ENCODE measurements around the gene TNIP3.
"Not testable (repeated sequence)": the region's sequence is repeated elsewhere in the genome, so short reads cannot be mapped to it uniquely, and the experiment has no call there.

The TNIP3 gene

GRCh38 chr4:121177246-121178137 is 13.4 kb upstream of the TNIP3 start:
- DNase-seq (ENCODE audit: low read depth in 3 of 3, low spot score in 1 of 3) = no peak

GRCh38 chr4:121176082-121176934 is 12.2 kb upstream of the TNIP3 start:
- no peak for DNase-seq (ENCODE audit: low read depth in 3 of 3, low spot score in 1 of 3)

- DNase-seq (ENCODE audit: low read depth in 3 of 3, low spot score in 1 of 3) = not testable (repeated sequence)
Observed at GRCh38 chr4:121171477-121171876, 7.4 kb upstream of the TNIP3 start.

GRCh38 chr4:121168446-121169281 is 4.5 kb upstream of the TNIP3 start:
- no peak for DNase-seq (ENCODE audit: low read depth in 3 of 3, low spot score in 1 of 3)

GRCh38 chr4:121166976-121167375 is 2.9 kb upstream of the TNIP3 start:
- no peak for DNase-seq (ENCODE audit: low read depth in 3 of 3, low spot score in 1 of 3)

- no peak for DNase-seq (ENCODE audit: low read depth in 3 of 3, low spot score in 1 of 3)
Observed at GRCh38 chr4:121165206-121165605, 1.1 kb upstream of the TNIP3 start.

- DNase-seq (ENCODE audit: low read depth in 3 of 3, low spot score in 1 of 3) = no peak
Observed at GRCh38 chr4:121156822-121157769, 7.0 kb downstream of the TNIP3 start.

GRCh38 chr4:121155893-121156292 is 8.2 kb downstream of the TNIP3 start:
- no peak for DNase-seq (ENCODE audit: low read depth in 3 of 3, low spot score in 1 of 3)

- DNase-seq (ENCODE audit: low read depth in 3 of 3, low spot score in 1 of 3) = no peak
Observed at GRCh38 chr4:121154103-121154515, 10.0 kb downstream of the TNIP3 start.

GRCh38 chr4:121151942-121152341 is 12.2 kb downstream of the TNIP3 start:
- DNase-seq (ENCODE audit: low read depth in 3 of 3, low spot score in 1 of 3) = no peak

GRCh38 chr4:121150486-121150885 is 13.6 kb downstream of the TNIP3 start:
- DNase-seq (ENCODE audit: low read depth in 3 of 3, low spot score in 1 of 3) = no peak

- no peak for DNase-seq (ENCODE audit: low read depth in 3 of 3, low spot score in 1 of 3)
Observed at GRCh38 chr4:121150003-121150402, 14.1 kb downstream of the TNIP3 start.

GRCh38 chr4:121148621-121149020 is 15.5 kb downstream of the TNIP3 start:
- no peak for DNase-seq (ENCODE audit: low read depth in 3 of 3, low spot score in 1 of 3)

GRCh38 chr4:121148000-121148399 is 16.1 kb downstream of the TNIP3 start:
- DNase-seq (ENCODE audit: low read depth in 3 of 3, low spot score in 1 of 3) = no peak

GRCh38 chr4:121146530-121146929 is 17.6 kb downstream of the TNIP3 start:
- DNase-seq (ENCODE audit: low read depth in 3 of 3, low spot score in 1 of 3) = no peak

GRCh38 chr4:121145430-121145829 is 18.7 kb downstream of the TNIP3 start:
- DNase-seq (ENCODE audit: low read depth in 3 of 3, low spot score in 1 of 3) = no peak

- no peak for DNase-seq (ENCODE audit: low read depth in 3 of 3, low spot score in 1 of 3)
Observed at GRCh38 chr4:121144021-121144420, 20.1 kb downstream of the TNIP3 start.

- no peak for DNase-seq (ENCODE audit: low read depth in 3 of 3, low spot score in 1 of 3)
Observed at GRCh38 chr4:121143131-121143530, 21.0 kb downstream of the TNIP3 start.

- DNase-seq (ENCODE audit: low read depth in 3 of 3, low spot score in 1 of 3) = no peak
Observed at GRCh38 chr4:121140716-121141460, 23.2 kb downstream of the TNIP3 start.
